Loucy (cell line): ENCODE results near the gene GPC5.

Experiments
- H2AFZ ChIP-seq: fragments of 200-600 bp; sonication (generic); 2 replicates; pipeline ENCODE4 v1.6.0; 2016; ENCODE audit warnings: antibody characterized with exemption, mild to moderate bottlenecking, low read length, moderate library complexity
- H3F3A ChIP-seq: fragments of 200-600 bp; 2 replicates; pipeline ENCODE4 v1.6.0; 2016; ENCODE audit warnings: antibody characterized with exemption, low read depth, mild to moderate bottlenecking
- H3K27me3 ChIP-seq: fragments of 200-600 bp; sonication (generic); 2 replicates; pipeline ENCODE4 v1.6.1; 2014; ENCODE audit warnings: low read length, mild to moderate bottlenecking; ENCODE audit not compliant: insufficient read depth, poor library complexity, severe bottlenecking
- H3K36me3 ChIP-seq: fragments of 200-600 bp; sonication (generic); 2 replicates; pipeline ENCODE4 v1.6.1; 2016; ENCODE audit warnings: low read length; ENCODE audit not compliant: insufficient read depth
- H3K4me1 ChIP-seq: fragments of 200-600 bp; sonication (generic); 2 replicates; pipeline ENCODE4 v1.5.1; 2014; ENCODE audit warnings: low read length, mild to moderate bottlenecking; ENCODE audit not compliant: insufficient read depth, poor library complexity, severe bottlenecking
- H3K4me2 ChIP-seq: fragments of 200-600 bp; sonication (generic); 2 replicates; pipeline ENCODE4 v1.6.0; 2014; ENCODE audit warnings: antibody characterized with exemption, low read length, low read depth, mild to moderate bottlenecking; ENCODE audit not compliant: poor library complexity, severe bottlenecking
- H3K4me3 ChIP-seq: fragments of 200-600 bp; sonication (generic); 2 replicates; pipeline ENCODE4 v1.5.1; 2014; ENCODE audit warnings: low read length, mild to moderate bottlenecking, mixed read lengths; ENCODE audit not compliant: poor library complexity, severe bottlenecking
- H3K79me2 ChIP-seq: fragments of 200-600 bp; sonication (generic); 2 replicates; pipeline ENCODE4 v1.6.1; 2014; ENCODE audit warnings: low read length; ENCODE audit not compliant: insufficient read depth
- H3K9ac ChIP-seq: fragments of 200-600 bp; sonication (generic); 2 replicates; pipeline ENCODE4 v1.6.0; 2014; ENCODE audit warnings: mild to moderate bottlenecking, low read depth, low read length, moderate library complexity; ENCODE audit not compliant: poor library complexity, severe bottlenecking
- H3K9me2 ChIP-seq: fragments of 200-600 bp; sonication (generic); replicated peaks from 2 replicates; pipeline ENCODE4 v1.6.1; 2016; ENCODE audit warnings: low read depth, low read length, mixed read lengths
- H3K9me3 ChIP-seq: fragments of 200-600 bp; sonication (generic); 2 replicates; pipeline ENCODE4 v1.6.1; 2014; ENCODE audit warnings: mild to moderate bottlenecking, antibody characterized with exemption, low read length, low read depth; ENCODE audit not compliant: insufficient read depth
- H4K20me1 ChIP-seq: fragments of 200-600 bp; sonication (generic); 2 replicates; pipeline ENCODE4 v1.6.0; 2014; ENCODE audit warnings: antibody characterized with exemption, low read length, mild to moderate bottlenecking; ENCODE audit not compliant: insufficient read depth, poor library complexity, severe bottlenecking
- CTCF ChIP-seq: fragments of 200-600 bp; sonication (generic); conservative IDR thresholded peaks from 2 replicates; pipeline ENCODE4 v1.5.1; 2014; ENCODE audit warnings: mild to moderate bottlenecking, antibody characterized with exemption, low read length
- EZH2phosphoT487 ChIP-seq: fragments of 200-600 bp; IDR thresholded peaks from 2 replicates; pipeline ENCODE4 v1.6.1; 2018; ENCODE audit warnings: antibody characterized with exemption, mild to moderate bottlenecking, moderate library complexity, borderline replicate concordance

Gene GPC5

DNA sequence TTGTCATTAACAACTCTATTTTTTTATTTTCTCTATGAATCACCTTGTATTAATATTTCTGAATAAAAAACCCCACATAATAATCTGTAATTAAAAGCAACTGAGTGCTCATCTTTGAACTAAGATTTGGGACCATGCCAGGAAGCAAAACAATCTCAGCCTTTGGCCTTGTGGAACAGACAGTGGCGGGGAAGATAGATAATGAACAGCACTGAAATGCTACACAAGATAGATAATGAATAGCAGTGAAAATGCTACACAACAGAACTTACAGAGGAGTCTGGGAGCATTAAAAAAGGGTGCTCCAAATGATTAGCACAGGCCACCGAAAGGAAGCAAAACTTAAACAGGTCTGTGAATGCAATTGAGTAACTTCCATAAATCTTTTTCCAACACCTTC is 134.9 kb downstream of the GPC5 start:
- Histone ChIP-seq H3K36me3 (no peaks in the 10 kb centered on the region), H3F3A (no peaks in the 10 kb centered on the region), H3K27me3 (no peaks in the 10 kb centered on the region), H2AFZ (no peak overlapping the region), H4K20me1 (no peaks in the 10 kb centered on the region), H3K9me2 (no peaks in the 10 kb centered on the region), H3K9me3 (peaks cover 3% of the 10 kb centered on the region; the same call in 1 of the 2 replicates), H3K4me1 (no peaks in the 10 kb centered on the region), H3K79me2 (no peaks in the 10 kb centered on the region), H3K9ac (no peak overlapping the region), H3K4me2 (no peak overlapping the region), H3K4me3 (no peak overlapping the region)
- TF ChIP-seq CTCF: no peak
- no peak for TF ChIP-seq EZH2phosphoT487

- TF ChIP-seq CTCF (no peak), EZH2phosphoT487 (no peak)
These were observed 136.6 kb downstream of the GPC5 start for GRCh38 chr13:91534996-91535395.

DNA sequence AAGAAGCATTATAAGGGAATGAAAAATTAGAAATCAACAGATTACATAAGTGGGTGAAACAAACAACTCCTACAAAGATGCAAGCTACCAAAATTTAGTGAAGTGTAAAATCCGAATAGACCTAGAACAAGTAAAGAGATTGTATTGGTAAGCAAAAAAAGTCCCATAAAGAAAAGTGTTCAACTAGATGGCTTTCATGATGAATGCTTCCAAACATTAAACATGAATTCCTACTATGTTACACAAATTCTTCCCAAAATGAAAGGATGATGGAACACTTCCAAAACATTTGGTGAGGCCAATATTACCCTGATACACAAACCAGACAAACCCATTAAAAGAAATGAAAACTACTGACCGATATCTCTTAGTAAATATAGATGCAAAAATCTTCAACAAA is 139.0 kb downstream of the GPC5 start:
- TF ChIP-seq CTCF (no peak), EZH2phosphoT487 (no peak)
- Histone ChIP-seq H3K4me2 (no peak overlapping the region), H3K4me1 (no peaks in the 10 kb centered on the region), H2AFZ (no peak overlapping the region), H3K9ac (no peak overlapping the region), H3K79me2 (no peaks in the 10 kb centered on the region), H3K9me3 (no peaks in the 10 kb centered on the region), H3K27me3 (no peaks in the 10 kb centered on the region), H3K9me2 (no peaks in the 10 kb centered on the region), H4K20me1 (no peaks in the 10 kb centered on the region), H3F3A (no peaks in the 10 kb centered on the region), H3K4me3 (no peak overlapping the region), H3K36me3 (no peaks in the 10 kb centered on the region)

More at GRCh38 chr13:91534996-91535395, 136.6 kb downstream of the GPC5 start:
- no peaks in the 10 kb centered on the region for H4K20me1 ChIP-seq
- no peaks in the 10 kb centered on the region for H3K27me3 ChIP-seq
- H3F3A ChIP-seq: no peaks in the 10 kb centered on the region
- no peaks in the 10 kb centered on the region for H3K36me3 ChIP-seq
- H3K9ac ChIP-seq: no peak overlapping the region
- no peaks in the 10 kb centered on the region for H3K79me2 ChIP-seq
- no peak overlapping the region for H3K4me2 ChIP-seq
- no peaks in the 10 kb centered on the region for H3K4me1 ChIP-seq
- H2AFZ ChIP-seq: no peak overlapping the region
- H3K4me3 ChIP-seq: no peak overlapping the region
- no peaks in the 10 kb centered on the region for H3K9me2 ChIP-seq
- peaks cover 3% of the 10 kb centered on the region; the same call in 1 of the 2 replicates for H3K9me3 ChIP-seq
